DMS153 (cell line): ENCODE results near the gene FKBP5.

Source experiments
- DNase-seq: peaks from one replicate; lab custom pipeline; 2025; lab: John Stamatoyannopoulos, UW

Gene FKBP5

DNA sequence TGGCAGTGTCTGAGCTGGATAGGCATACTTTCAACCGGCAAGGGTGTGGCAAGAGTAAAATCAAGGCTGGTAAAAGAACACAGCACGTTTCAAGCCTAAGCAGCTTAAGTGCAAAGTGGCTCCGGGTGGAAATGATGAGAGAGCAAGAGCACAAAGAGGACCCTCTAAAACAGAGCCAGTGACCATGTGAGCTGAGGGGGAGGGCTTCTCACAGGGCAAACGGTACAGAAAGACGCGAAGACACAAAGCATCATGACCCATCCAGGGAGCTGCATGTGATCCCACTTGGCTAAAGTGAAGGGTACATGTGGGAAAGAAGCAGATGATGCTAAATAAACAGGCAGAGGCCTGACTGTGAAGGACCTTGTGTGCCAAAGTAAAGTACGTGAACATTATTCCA is 25.7 kb downstream of the FKBP5 start:
- DNase-seq = no peak

DNA sequence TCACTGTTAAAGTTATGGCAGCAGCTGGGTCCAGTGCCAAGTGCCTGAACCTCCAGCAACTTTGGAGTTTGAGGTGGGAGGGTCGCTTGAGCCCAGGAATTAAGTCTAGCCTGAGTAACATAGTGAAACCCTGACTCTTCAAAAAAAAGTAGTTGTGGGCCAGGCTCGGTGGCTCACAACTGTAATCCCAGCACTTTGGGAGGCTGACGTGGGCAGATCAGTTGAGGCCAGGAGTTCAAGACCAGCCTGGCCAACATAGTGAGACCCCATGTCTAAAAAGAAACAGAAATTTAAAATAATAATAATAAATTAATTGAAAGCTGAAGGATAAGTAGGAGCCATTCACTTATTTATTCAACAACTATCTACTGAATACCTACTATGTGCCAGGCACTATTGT is 33.8 kb downstream of the FKBP5 start:
- no peak for DNase-seq

DNA sequence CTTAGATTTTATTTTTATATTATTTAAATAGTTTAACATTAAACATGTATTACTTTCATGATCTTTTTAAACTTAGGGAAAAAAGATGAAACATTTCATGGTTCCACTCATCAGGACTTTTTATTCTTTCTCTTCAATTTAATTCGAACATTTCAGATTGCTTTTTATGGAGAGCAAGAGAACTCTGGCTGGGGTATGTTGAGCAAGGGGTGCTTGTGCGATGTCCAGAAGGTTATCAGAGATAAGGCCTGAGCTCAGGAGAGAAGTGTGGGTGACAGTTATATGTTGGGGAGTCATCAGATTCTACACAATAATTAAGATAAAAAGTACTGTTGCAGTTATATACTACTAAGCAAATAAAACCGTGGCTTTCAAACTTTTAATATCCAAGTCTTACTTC is 37.5 kb downstream of the FKBP5 start:
- DNase-seq = no peak

DNA sequence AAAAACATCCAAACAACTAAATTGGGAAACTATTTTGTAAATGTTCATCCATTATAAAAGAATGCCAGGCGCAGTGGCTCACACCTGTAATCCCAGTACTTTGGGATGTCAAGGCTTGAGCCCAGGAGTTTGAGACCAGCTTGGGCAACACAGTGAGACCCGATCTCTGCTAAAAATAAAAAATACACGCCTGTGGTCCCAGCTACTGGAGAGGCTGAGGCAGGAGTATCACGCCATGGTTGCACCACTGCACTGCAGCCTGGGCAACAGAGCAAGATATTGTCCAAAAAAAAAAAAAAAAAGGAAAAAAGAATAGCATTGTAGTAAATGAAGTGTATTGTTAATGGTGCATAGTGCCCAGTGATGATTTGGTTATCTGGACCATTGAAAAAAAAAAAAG is 38.7 kb downstream of the FKBP5 start:
- DNase-seq = no peak

DNA sequence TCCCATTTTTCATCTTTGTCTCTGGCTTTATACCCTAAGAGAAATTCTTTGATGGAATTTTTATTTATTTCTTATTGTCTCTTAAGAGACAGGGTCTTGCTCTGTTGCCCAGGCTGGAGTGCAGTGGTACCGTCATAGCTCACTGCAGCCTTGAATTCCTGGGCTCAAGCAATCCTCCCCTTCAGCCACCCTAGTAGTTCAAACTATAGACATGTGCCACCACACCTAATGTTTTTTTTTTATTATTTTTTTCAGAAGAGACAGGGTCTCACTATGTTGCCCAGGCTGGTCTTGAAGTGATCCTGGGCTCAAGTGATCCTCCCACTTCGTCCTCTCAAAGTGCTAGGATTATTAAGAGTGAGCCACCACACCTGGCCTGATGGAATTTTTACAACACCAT is 40.5 kb downstream of the FKBP5 start:
- DNase-seq = no peak

DNA sequence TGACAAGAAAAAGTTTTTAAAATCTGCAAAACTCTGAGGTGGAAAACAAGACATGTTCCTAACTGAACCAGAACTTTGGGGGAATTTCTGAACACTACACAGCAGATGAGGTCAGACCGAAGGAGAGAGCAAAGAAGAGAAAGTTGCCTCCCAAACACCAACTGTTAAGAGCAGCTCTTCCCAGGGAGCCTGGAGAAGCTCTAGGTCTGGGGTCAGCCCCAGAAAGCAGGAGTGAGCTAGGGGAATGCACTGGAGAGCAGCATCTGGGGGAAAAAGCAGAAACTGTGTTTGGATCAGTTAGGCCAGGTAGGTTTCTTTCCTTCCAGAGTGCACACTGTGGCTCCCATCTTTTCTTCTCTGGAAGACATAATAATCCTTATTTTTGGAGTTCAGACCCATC is 41.3 kb downstream of the FKBP5 start:
- DNase-seq = no peak

DNA sequence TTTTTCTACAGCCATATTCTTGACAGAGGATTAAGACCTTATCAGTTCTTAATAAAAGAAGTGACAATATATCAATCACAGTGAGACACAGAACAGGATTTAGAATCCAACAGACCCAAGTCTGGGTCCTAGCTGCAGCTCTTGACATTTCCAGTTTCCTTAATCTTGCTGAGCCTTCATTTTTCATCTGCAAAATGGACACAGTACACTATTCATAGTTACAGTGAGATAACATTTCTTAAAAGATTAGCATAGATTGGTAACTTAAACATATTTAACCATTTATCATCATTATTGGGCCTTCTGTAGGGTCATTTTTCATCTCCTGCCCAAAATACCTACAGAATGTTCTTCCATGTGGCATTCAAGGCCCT is 45.6 kb downstream of the FKBP5 start:
- no peak for DNase-seq

DNA sequence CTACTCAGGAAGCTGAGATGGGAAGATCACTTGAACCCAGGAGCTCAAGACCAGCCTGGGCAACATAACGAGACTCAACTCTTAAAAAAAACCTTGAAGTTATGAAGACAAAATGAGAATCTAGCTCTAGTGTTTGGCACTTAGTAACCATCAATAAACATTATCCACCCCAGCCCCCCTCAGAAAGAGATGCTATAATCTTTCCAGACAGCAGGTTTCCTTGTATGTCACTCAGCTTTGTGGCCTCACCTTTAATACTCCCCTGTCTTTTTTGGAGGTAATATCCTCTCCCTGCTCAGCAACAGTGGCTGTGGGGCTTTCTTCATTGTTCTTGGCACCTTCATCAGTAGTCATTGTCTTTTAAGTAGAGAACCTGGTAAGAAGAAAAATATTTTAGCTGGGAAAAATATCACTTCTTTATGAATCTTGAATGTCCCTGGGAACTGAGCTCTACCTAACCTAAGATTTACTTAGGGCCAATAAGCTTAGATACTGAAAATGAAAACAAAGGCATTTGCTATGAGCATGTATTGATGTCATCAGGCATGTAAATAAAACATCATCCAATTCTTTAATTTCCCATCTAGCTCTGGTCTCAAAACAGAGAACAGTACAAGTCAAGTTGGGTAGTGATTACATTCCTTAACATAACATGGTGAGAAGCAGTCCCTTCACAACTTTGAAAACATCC is 46.1 kb downstream of the FKBP5 start:
- DNase-seq = no peak

DNA sequence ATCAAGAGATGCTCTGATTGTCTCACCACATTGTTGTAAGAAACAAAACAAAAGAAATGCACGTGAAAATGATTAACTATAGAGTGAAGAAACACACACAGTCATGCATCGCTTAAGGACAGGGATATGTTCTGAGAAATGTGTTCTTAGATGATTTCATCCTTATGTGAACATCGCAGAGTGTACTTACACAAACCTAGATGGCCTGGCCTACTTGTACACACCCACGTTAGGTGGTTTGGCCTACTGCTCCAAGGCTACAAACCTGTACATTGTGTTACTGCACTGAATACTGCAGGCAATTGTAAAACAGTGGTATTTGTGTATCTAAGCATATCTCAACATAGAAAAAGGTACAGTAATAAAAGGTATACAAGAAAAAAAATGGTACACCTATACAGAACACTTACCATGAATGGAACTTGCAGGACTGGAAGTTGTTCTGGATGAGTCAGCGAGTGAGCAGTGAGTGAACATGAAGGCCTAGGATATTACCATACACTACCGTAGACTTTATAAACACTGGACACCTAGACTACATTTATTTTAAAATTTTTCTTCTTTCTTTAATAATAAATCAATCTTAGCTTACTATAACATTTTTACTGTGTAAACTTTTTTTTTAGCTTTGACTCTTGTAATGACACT is 48.6 kb downstream of the FKBP5 start:
- DNase-seq = no peak

DNA sequence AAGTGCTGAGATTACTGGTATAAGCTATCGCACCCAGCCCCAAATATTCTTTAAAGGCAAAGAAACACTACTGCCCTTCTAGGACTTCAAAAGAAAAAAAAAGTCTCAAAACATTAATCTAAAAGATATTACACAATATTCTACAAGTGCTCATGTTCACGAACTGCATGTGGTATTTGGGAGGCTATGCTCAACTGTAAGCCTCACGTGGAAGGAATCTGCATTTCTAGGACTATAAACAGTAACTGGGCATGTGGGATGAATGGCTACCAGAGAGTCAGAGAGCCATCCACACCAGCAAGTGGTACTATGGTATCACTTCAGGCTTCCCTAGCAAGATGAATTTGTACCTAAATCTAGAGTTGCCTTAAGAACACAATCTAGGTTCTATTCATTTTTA is 50.0 kb downstream of the FKBP5 start:
- no peak for DNase-seq

DNA sequence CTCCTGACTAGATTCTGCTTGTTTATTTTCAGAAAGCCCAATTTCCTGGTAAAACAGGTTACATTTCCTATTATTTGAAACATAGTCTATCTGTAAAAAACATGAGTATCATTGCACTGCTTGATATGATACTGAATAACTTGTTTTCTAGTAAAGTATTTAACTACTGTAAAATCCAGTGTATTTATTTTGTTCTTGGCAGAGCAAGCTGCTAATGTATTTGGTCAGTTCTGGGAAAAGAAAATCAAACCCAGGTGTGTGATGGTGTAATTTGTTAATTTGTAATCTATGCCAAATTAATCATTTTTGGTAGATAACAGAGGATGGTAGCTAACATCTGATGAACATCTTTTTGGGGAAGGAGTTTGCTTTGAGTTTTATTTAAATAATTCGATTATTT is 50.8 kb downstream of the FKBP5 start:
- DNase-seq = no peak

DNA sequence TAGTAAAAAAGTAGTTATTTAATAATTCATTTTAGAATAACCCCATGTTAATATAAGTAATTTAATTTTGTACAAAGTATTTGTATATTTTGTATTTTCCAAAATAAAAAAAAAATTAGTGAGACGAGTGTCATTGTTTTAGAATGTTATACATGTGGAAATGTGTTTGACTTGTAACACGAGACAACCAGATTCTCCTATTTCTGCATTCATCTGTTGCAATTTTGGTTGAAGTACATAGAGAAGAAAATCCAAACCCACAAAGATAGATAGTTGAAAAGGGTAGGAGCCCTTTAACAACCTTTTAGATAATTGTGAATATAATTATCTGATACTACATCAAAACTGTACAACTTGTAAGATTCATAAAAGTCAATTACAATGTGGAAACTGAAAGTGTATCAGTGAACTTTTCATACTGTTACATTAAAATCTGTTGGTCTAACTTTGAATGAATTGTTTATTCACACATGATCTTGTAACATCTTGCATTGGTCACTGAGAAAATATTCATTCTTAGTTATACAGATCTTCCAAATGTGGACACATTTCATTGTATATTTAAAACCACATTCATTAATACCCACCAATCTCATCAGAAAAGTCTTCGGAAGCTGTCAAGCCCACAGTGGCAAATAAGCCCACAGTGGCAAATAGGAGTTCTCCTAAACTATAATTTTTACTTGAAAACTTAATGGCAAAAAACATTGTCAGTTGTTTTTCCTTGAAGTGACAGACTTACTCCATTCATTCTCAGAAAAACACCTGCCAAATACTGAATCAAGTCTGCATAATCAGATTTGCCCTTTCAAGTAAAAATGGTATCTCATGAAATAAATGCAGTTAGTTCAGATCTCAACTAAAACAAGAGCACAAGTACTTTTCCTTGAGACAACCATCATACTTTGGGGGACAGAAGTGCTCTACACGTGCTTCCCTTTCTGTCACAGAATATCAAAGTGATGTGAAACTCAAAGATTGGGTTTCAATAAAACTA is 52.8 kb downstream of the FKBP5 start:
- no peak for DNase-seq

DNA sequence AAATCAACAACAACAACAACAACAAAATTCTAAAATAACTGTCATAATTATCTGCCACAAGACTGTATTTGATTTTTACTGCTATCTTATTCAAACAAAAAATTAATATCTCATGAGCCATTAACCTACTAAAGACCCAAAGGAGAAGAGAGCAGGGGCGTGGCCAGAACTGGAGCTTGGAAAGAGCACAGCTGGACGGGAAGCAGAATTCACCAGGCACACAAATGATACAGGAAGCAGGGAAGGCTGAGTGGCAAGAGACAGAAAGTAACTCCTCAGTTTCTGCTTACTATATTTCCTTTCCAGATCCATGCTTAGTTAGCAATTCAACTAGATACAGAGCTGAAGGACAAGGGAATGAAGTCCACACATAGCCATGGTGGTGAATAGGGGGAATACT is 54.4 kb downstream of the FKBP5 start:
- DNase-seq = no peak

DNA sequence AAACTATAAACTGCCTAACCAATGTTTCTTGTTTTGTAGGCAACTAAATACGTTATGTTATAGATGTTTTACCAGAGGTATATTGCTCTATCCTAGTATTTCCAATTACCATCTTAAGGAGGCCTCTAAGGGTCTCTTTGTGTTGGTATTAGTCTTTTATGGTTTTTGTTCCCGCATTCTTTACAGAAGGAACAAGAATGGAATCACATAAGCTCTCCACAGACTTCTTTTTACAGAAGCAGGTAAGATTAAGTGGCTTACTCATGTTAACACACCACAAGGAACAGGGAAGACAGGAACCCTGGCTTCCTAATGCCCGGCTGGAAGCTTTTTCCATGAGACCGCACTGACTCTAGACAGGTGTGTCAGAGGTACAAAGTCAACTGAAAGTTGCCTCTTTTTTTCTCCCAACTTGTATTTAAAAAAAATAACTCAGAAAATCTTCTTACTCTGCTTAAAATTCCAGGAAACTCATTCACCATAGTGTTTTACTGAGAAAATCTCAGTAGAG is 55.1 kb downstream of the FKBP5 start:
- no peak for DNase-seq

DNA sequence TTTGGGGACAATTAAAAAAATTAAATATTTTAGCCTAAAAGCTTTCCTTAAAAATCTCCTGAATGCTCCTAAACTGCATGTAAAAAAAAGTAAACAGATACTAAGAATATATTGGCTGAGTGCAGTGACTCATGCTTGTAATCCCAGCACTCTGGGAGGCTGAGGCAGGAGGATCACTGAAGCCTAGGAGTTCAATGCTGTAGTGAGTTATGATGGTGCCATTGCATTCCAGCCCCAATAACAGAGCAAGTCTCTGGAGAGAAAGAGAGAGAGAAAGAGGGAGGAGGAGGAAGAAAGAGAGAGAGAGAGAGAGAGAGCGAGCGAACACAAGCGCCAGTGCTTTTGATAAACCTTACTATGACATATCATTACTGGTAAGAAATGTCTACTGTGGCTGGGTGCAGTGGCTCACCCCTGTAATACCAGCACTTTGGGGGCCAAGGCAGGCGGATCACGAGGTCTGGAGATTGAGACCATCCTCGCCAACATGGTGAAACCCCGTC is 58.8 kb downstream of the FKBP5 start:
- DNase-seq = no peak

DNA sequence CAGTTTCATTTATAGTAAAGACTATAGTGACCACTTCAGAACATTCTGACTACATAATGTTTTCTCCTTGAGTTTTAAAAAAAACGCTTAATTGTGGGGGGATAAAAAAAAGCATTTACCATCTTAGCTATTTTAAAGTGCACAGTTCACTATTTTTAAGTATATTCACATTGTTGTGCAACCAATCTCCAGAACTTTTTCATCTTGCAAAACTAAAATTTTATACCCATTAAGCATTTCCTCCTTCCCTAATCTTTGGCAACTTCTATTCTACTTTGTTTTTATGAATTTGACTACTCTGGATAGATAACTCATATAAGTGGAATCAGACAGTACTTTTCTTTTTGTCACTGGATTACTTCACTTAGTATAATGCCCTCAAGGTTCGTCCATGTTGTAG is 62.3 kb downstream of the FKBP5 start:
- DNase-seq = no peak

DNA sequence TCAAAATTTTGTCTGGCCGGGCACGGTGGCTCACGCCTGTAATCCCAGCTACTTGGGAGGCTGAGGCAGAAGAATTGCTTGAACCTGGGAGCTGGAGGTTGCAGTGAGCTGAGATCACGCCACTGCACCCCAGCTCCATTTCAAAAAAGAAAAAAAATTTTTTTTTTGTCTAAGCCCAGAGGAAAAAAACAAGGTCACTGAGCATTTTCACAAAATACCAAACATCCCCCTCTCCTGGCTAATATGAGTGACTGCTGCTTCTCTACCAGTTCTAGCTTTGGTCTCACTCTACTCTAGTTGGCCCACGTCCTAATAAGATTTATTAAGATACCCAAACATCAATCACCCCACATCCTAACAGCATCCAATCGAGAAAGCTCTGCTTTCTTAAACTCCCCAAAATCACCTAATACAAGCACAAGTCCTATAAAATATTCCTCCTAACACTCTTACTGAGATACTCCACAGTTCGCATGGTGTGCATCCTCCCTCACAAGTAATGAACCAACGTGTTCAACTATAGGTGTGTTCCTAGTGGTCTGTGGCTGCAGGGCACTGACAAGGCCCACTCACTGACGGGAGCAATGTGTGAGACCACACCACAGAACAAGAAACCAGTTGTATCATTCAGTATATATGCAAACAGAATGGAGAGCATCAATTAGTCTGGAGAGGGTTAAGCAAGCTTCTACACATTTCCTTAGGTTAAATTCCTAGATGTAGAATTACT is 64.2 kb downstream of the FKBP5 start:
- DNase-seq = no peak

DNA sequence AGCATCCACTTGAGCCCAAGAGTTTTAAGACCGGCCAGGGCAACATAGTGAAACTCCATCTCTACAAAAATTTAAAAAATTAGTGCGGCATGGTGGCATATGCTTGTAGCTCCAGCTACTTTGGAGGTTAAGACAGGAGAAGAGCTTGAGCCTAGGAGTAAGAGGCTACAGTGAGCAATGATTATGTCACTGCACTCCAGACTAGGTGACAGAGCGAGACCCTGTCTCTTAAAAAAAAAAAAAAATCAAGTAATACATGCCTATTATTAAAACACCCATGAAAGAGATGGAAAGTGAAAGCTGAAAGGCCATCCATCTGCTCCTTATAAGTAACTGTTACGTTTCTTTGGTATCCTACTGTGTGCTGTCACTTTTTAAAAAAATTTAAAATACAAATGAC is 66.4 kb downstream of the FKBP5 start:
- DNase-seq = no peak

DNA sequence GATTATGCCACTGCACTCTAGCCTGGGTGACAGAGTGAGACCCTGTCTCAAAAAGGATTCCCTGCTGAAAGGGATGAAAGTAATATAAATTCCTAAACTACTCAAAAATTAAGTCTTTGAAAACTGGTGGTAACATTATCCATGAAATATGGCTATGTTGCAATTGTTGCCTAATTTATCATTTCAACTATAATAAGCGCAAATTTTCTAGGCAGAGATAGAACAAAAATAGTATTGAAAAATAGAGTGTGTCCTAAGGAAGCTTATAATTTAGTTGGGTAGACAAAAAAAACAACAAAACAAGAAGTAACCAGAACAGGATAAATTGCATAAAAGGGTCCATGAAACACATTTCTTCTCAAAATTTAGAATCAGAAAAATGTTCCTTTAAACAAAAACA is 68.0 kb downstream of the FKBP5 start:
- no peak for DNase-seq

DNA sequence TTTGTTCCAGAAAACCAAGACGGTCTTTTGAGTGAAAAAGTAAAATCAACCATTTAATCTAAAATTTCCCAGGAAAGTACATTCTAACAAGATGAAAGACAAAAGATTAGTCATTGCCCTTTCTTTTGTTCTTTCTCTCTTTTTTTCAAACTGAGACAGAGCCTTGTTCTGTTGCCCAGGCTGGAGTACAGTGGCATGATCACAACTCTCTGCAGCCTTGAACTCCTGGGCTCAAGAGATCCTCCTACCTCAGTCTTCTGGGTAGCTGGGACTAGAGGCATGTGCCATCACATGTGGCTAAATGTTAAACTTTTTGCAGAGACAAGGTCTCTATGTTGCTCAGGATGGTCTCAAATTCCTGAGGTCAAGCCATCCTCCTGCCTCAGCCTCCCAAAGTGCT is 75.0 kb downstream of the FKBP5 start:
- no peak for DNase-seq

DNA sequence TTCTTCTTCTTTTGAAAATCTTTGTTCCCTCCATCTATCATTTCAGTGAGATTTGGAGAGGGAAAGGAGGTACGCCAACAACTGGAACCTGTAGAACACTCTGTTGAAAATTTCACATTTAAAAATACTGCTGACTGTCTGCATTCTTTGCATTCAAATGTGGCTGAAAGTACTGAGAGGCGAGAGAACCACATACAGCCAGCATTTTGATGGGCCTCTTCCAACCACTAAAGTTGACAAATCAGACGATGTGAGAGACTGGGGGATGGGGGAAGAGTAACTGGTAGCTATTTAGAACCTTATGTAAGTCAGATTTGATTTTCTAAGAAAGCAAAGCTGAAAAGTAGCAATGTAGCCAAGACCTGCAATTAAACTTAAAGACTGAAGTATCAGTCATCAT is 77.5 kb downstream of the FKBP5 start:
- DNase-seq = no peak

DNA sequence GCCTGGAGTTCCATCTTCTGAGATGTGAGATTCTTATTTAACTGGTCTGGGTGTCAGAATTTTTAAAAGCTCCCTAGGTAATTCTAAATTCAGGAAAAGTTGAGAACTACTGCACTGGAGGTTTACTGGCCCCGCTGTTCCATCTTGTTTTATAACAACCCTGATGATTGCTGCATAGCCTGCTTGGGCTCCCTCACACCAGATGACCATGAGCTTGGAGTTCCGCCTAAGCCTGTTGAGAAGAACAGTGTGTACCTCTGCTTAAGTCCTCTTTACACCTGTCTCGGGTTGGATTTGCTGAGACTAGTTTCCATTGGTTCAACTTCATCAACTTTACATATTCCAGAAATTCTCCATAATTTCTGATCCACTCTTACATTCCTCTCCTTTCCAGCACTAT is 77.9 kb downstream of the FKBP5 start:
- no peak for DNase-seq
